GM12892 (cell line): ENCODE data around the gene TEX36.

Experiments used
- POLR2A ChIP-seq: IDR thresholded peaks from 2 replicates; pipeline ENCODE4 v1.6.1; 2011; ENCODE audit warnings: low read depth, low read length, control low read depth
- POLR2AphosphoS5 ChIP-seq: IDR thresholded peaks from 2 replicates; pipeline ENCODE4 v1.6.1; 2011; ENCODE audit warnings: low read depth, low read length, control low read depth
- TAF1 ChIP-seq: IDR thresholded peaks from 2 replicates; pipeline ENCODE4 v1.6.1; 2011; ENCODE audit warnings: low read depth, mild to moderate bottlenecking, control low read depth, low read length, borderline replicate concordance

- TF ChIP-seq POLR2A (no peak), TAF1 (no peak), POLR2AphosphoS5 (no peak)
These were observed 74.5 kb downstream of the TEX36 start for GRCh38 chr10:125608474-125608873.
